PC-3 (cell line): ENCODE data around the gene IGSF8.

Source experiments
- CTCF ChIP-seq: fragments of 300-600 bp; sonication (generic); conservative IDR thresholded peaks from 2 replicates; pipeline ENCODE4 v1.5.1; 2017; ENCODE audit warnings: antibody characterized with exemption, low read depth, mild to moderate bottlenecking, low read length
- EZH2phosphoT487 ChIP-seq: fragments of 300-600 bp; sonication (generic); IDR thresholded peaks from 2 replicates; pipeline ENCODE4 v1.6.1; 2018; ENCODE audit warnings: mild to moderate bottlenecking, antibody characterized with exemption, low read length, borderline replicate concordance

GRCh38 chr1:160074865-160075264, 23.6 kb downstream of the IGSF8 start:
- TF ChIP-seq CTCF, result no peak
- no peak for TF ChIP-seq EZH2phosphoT487
